CD4-positive, alpha-beta T cell treated with Interleukin-12 subunit alpha and Interleukin-12 subunit beta, for 1 hour (primary cell): ENCODE data around the gene KRTAP3-2.
A peak's percentile ranks its signal among the peaks of the same experiment; 100 is the strongest.

ENCODE experiments used
- DNase-seq: peaks from one replicate; pipeline ENCODE4 v3.0.0-alpha.2; 2020

The KRTAP3-2 gene

GRCh38 chr17:41009936-41010335 lies 10.2 kb upstream of the KRTAP3-2 start:
- no peak for DNase-seq

- DNase-seq, result no peak
Measured at GRCh38 chr17:41009301-41009760, 9.6 kb upstream of the KRTAP3-2 start.

- DNase-seq, result no peak
Measured at GRCh38 chr17:41008811-41009210, 9.1 kb upstream of the KRTAP3-2 start, which contains the start of gene KRTAP3-1. KRTAP3-1 (minus strand) TSS chr17:41009128; CDS start chr17:41009074, 54 bp downstream.

- DNase-seq, result no peak
Measured at GRCh38 chr17:41004397-41004796, 4.7 kb upstream of the KRTAP3-2 start.

- DNase-seq, result no peak
Measured at GRCh38 chr17:41003926-41004325, 4.2 kb upstream of the KRTAP3-2 start.

GRCh38 chr17:41002814-41003213 lies 3.1 kb upstream of the KRTAP3-2 start:
- DNase-seq, result no peak

- no peak for DNase-seq
Measured at GRCh38 chr17:41001795-41002194, 2.1 kb upstream of the KRTAP3-2 start.

GRCh38 chr17:40997361-40997760 lies 2.3 kb downstream of the KRTAP3-2 start:
- no peak for DNase-seq

GRCh38 chr17:40996829-40997228 lies 2.9 kb downstream of the KRTAP3-2 start:
- no peak for DNase-seq

GRCh38 chr17:40995116-40995515 lies 4.6 kb downstream of the KRTAP3-2 start:
- no peak for DNase-seq

GRCh38 chr17:40993839-40994238 lies 5.9 kb downstream of the KRTAP3-2 start, which contains the start of gene KRTAP3-3:
KRTAP3-3 (minus strand) TSS chr17:40994164; CDS start chr17:40994097, 67 bp downstream.
- DNase-seq, result no peak

- DNase-seq, result no peak
Measured at GRCh38 chr17:40993084-40993483, 6.6 kb downstream of the KRTAP3-2 start.

- no peak for DNase-seq
Measured at GRCh38 chr17:40992666-40993065, 7.0 kb downstream of the KRTAP3-2 start.

- no peak for DNase-seq
Measured at GRCh38 chr17:40986920-40987319, 12.8 kb downstream of the KRTAP3-2 start.

- no peak for DNase-seq
Measured at GRCh38 chr17:40984226-40984625, 15.5 kb downstream of the KRTAP3-2 start, which contains the start of gene KRT40. KRT40 (minus strand) TSS chr17:40984326; CDS start chr17:40984273, 53 bp downstream.

GRCh38 chr17:40981115-40981514 lies 18.6 kb downstream of the KRTAP3-2 start:
- DNase-seq, result no peak

GRCh38 chr17:40980596-40980995 lies 19.1 kb downstream of the KRTAP3-2 start:
- no peak for DNase-seq

- DNase-seq, result no peak
Measured at GRCh38 chr17:40980117-40980516, 19.6 kb downstream of the KRTAP3-2 start.

GRCh38 chr17:40978575-40979151 lies 21.0 kb downstream of the KRTAP3-2 start:
- no peak for DNase-seq

- DNase-seq, result no peak
Measured at GRCh38 chr17:40975516-40975915, 24.2 kb downstream of the KRTAP3-2 start.

GRCh38 chr17:40974366-40974765 lies 25.3 kb downstream of the KRTAP3-2 start:
- no peak for DNase-seq

GRCh38 chr17:40967582-40967981 lies 32.1 kb downstream of the KRTAP3-2 start:
- no peak for DNase-seq

GRCh38 chr17:40966848-40967247 lies 32.9 kb downstream of the KRTAP3-2 start, which contains the start of gene KRT39:
KRT39 (minus strand) TSS chr17:40966948; CDS start chr17:40966856, 92 bp downstream.
- no peak for DNase-seq

- DNase-seq, result peak; percentile 26
Measured at GRCh38 chr17:40963838-40964237, 35.9 kb downstream of the KRTAP3-2 start.

- no peak for DNase-seq
Measured at GRCh38 chr17:40962059-40962561, 37.6 kb downstream of the KRTAP3-2 start.
